ENCODE results near the gene CIP2A. TPM values are rescaled to one million over a fixed set of nuclear protein-coding genes. Genes with fewer than 3 reads are reported as not detected.
"Not testable (repeated sequence)": the region's sequence is repeated elsewhere in the genome, so short reads cannot be mapped to it uniquely, and the experiment has no call there.

Gene CIP2A
- total RNA-seq = 28.2 TPM
- 2.6 TPM for polyA plus RNA-seq

DNA sequence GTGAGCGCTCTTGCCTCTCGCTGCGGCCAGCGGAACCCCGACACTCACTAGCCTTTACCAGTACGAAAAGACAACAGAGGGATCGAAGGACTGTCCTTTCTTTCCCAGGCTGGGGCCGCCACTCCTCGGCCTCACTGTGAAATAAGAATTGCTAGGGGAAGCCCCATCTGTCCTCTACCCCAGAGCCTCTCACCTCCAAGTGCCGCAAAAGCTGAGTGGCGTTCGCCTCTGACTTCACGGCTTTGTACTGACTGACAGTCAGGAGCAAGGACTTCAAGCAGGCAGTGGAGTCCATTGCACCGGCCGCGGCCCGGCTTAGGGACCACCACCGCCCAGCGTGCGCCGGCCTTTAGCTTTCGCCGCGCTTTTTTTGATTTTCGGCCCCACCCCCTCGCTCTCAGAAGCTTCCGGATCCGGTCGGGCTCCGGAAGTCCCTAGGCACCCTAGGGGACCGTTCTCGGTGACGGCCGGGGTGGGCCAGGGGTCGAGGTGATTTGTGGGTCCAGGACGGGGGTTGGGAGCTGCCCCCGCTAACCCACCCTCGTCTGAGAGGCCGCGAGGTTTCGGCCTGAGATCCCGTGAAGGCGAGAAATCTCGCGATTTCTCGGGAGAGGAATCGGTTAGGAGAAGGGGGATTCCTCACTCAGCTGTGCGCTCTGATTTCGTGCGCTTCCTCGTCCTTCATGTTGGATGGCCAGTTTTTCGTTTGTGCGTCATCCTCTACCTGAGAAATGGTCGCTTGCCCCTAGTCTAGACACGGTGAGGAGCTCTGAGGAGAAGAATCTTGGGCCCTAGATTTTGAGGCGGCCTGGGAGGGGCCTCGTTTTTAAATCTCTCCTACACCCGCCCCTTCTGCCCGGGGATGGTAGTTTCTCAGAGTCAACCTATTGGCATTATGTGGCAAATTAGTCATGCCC is at the start of gene CIP2A, which contains the start of gene DZIP3:
TSS of gene CIP2A (minus strand) at position 358 of the 917 bp plus-strand sequence. CDS start at position 295, 63 bp downstream.
TSS of gene DZIP3 (plus strand) at position 642 of the 917 bp plus-strand sequence. CDS start 15,685 bp downstream, outside the sequence.
- peak within 1 kb of the TSS; percentile 86 for H3K27ac ChIP-seq (ENCODE audit: low read depth)
- H3K4me1 ChIP-seq (ENCODE audit: insufficient read depth) = no peaks in the 10 kb centered on the region
- no peaks in the 10 kb centered on the region for H3K36me3 ChIP-seq (ENCODE audit: insufficient read depth)
- peak; percentile 88 for DNase-seq (ENCODE audit: extremely low spot score)
- under 1% methylated on average over 59 of the region's 59 CpGs for WGBS
- peak within 1 kb of the TSS; percentile 72 for H3K4me3 ChIP-seq (ENCODE audit: low read depth, low read length)

DNA sequence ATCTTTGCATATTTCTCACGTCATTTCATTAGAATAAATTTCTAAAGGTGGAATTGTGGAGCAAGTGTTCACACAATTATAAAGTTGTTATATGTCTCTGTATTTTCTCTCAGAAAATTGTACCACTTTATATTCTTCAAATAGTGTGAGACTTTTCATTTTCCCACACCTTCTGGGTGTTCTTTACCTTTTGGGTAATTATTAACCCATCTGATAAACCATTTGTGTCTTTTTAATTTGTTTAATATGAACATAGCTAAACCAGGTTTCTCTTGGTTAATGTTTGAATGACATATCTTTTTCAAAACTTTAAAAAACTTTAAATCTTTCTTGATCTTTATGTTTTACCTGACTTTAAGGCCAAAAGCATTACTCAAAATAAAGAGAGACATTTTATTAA is 40.7 kb upstream of the CIP2A start:
- H3K4me3 ChIP-seq (ENCODE audit: low read depth, low read length) = no peak overlapping the region
- H3K27ac ChIP-seq (ENCODE audit: low read depth) = no peak overlapping the region
- 96% methylated on average over 1 of the region's 1 CpG for WGBS
- no peaks in the 10 kb centered on the region for H3K4me1 ChIP-seq (ENCODE audit: insufficient read depth)
- DNase-seq (ENCODE audit: extremely low spot score) = no peak
- H3K36me3 ChIP-seq (ENCODE audit: insufficient read depth) = peaks cover 2% of the 10 kb centered on the region

DNA sequence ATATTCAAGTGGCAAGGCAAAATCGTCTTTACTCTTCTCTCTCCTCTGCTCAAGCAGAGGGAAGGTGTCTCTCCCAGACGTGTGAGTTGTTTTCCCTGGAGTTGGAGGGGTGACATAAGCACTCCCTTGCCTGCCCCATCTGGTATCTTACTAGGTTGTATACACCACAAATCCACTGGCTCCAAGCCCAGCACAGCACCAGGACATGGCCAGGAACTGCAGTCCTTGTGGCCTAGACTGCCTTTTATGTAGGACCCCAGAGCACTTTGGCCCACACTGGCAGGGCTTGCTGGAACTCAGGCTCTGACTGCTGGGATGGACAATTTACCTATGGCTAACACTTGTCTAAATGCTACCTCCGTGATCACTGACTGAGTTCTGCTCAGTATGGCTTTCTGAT is 34.3 kb upstream of the CIP2A start:
- WGBS = 47% methylated on average over 3 of the region's 3 CpGs
- peaks cover 2% of the 10 kb centered on the region for H3K36me3 ChIP-seq (ENCODE audit: insufficient read depth)
- H3K4me3 ChIP-seq (ENCODE audit: low read depth, low read length) = no peak overlapping the region
- no peaks in the 10 kb centered on the region for H3K4me1 ChIP-seq (ENCODE audit: insufficient read depth)
- H3K27ac ChIP-seq (ENCODE audit: low read depth) = no peak overlapping the region
- DNase-seq (ENCODE audit: extremely low spot score) = no peak

DNA sequence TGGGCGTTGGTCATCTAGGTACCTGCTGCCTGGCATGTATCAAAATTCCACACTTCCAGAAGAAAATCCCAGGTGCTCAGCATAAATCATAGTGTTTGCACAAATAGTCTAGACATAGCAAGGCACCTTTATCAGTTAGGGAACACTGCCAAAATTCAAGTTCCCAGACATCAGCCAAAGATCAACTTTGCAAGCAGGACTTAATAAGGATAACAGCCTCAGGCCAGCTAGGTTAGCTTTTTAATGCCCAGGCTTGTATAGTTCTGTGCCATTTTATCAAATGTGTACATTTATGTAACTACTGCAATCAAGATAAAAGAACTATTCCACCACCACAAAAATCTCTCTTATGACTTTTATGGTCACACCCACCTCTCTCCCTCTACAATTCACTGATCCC is 31.0 kb upstream of the CIP2A start:
- no peak for DNase-seq (ENCODE audit: extremely low spot score)
- peaks cover 2% of the 10 kb centered on the region for H3K36me3 ChIP-seq (ENCODE audit: insufficient read depth)
- no peak overlapping the region for H3K4me3 ChIP-seq (ENCODE audit: low read depth, low read length)
- 75% methylated on average over 1 of the region's 1 CpG for WGBS
- no peak overlapping the region for H3K27ac ChIP-seq (ENCODE audit: low read depth)
- no peaks in the 10 kb centered on the region for H3K4me1 ChIP-seq (ENCODE audit: insufficient read depth)

DNA sequence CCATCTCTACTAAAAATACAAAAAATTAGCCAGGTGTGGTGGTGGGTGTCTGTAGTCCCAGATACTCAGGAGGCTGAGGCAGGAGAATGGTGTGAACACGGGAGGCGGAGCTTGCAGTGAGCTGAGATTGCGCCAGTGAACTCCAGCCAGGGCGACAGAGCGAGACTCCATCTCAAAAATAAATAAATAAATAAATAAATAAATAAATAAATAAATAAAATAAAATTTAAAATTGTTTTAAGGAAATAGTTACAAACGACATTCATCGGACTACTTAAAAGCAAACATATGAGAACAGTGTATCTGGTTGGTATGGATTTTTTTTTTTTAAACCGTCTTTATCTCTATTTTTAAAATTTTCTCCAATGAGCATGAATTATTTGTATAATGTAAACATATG is 26.9 kb upstream of the CIP2A start:
- H3K4me3 ChIP-seq (ENCODE audit: low read depth, low read length); H3K36me3 ChIP-seq (ENCODE audit: insufficient read depth); DNase-seq (ENCODE audit: extremely low spot score); H3K27ac ChIP-seq (ENCODE audit: low read depth); H3K4me1 ChIP-seq (ENCODE audit: insufficient read depth): not testable (repeated sequence)
- 98% methylated on average over 8 of the region's 8 CpGs for WGBS

DNA sequence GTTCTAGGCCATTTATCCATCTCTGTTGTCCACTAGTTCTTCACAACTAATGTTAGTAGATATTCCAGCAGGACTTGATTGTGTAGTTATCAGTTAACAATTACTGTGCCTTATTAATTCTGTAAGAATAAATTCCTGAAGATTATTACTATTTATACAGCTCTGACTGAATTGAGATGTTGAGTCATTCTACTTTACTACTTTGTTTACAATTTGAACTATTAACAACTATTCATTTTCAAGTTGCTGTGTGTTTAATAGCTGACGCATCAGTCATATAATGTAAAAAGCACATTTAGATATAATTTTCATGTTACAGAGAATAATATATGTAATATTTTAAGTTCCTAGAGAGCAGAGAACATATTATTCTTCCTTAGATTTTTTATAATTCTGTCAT is 21.4 kb upstream of the CIP2A start:
- H3K27ac ChIP-seq (ENCODE audit: low read depth) = no peak overlapping the region
- H3K4me3 ChIP-seq (ENCODE audit: low read depth, low read length) = no peak overlapping the region
- no peaks in the 10 kb centered on the region for H3K36me3 ChIP-seq (ENCODE audit: insufficient read depth)
- WGBS = over 99% methylated on average over 1 of the region's 1 CpG
- no peak for DNase-seq (ENCODE audit: extremely low spot score)
- no peaks in the 10 kb centered on the region for H3K4me1 ChIP-seq (ENCODE audit: insufficient read depth)

DNA sequence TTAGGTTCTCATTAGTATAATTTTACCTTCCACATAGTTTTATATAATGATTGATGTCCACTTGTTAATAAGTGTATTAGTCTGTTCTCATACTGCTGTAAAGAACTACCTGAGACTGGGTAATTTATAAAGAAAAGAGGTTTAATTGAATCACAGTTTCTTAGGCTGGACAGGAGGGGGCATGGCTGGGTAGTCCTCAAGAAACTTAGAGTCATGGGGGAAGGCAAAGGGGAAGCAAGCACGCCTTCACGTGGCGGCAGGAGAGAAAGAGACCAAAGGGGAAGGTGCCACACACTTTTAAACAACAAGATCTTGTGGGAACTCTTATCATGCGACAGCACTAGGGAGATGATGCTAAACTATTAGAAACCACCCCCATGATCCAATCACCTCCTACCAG is 19.5 kb upstream of the CIP2A start:
- Histone ChIP-seq H3K36me3 (ENCODE audit: insufficient read depth) (no peaks in the 10 kb centered on the region), H3K4me1 (ENCODE audit: insufficient read depth) (no peaks in the 10 kb centered on the region), H3K27ac (ENCODE audit: low read depth) (no peak overlapping the region), H3K4me3 (ENCODE audit: low read depth, low read length) (no peak overlapping the region)
- DNase-seq (ENCODE audit: extremely low spot score) = no peak
- 86% methylated on average over 4 of the region's 4 CpGs for WGBS

DNA sequence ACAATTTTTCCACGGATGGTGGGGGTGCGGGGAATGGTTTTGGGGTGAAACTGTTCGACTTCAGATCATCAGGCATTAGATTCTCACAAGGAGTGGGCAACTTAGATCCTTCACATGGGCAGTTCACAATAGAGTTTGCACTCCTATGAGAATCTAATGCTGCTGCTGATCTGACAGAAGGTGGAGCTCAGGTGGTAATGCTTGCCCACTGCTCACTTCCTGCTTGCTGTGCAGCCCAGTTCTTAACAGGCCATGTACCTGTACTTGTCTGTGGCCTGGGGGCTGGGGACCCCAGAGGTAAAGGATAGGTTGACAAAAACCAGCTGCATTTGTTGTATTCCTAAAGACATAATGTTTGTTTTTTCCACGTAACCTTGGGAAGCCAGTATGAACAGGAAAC is 16.3 kb upstream of the CIP2A start:
- H3K27ac ChIP-seq (ENCODE audit: low read depth) = no peak overlapping the region
- no peak overlapping the region for H3K4me3 ChIP-seq (ENCODE audit: low read depth, low read length)
- no peaks in the 10 kb centered on the region for H3K4me1 ChIP-seq (ENCODE audit: insufficient read depth)
- H3K36me3 ChIP-seq (ENCODE audit: insufficient read depth) = no peaks in the 10 kb centered on the region
- WGBS = 86% methylated on average over 4 of the region's 4 CpGs
- DNase-seq (ENCODE audit: extremely low spot score) = no peak

DNA sequence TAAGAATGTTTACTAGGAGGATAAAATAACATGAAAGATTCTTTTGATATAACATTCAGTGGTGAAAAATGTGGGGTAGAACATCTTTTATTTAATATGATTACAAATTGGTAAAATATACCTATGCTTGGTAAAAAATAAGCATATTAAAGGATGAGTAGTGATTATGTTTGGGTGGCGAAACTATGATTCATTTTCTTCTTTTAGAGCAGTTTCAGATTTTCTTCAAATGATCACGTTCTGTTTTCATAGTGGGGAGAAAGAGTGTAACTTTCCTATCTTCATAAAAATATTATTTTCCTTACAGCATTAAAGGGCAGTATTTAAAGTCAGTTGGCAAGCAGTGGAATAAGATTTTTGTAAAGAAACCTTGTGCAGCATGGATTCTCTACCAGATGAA is 15.8 kb upstream of the CIP2A start:
- no peaks in the 10 kb centered on the region for H3K36me3 ChIP-seq (ENCODE audit: insufficient read depth)
- H3K27ac ChIP-seq (ENCODE audit: low read depth) = no peak overlapping the region
- H3K4me1 ChIP-seq (ENCODE audit: insufficient read depth) = no peaks in the 10 kb centered on the region
- no peak overlapping the region for H3K4me3 ChIP-seq (ENCODE audit: low read depth, low read length)
- no peak for DNase-seq (ENCODE audit: extremely low spot score)
- 97% methylated on average over 2 of the region's 2 CpGs for WGBS

DNA sequence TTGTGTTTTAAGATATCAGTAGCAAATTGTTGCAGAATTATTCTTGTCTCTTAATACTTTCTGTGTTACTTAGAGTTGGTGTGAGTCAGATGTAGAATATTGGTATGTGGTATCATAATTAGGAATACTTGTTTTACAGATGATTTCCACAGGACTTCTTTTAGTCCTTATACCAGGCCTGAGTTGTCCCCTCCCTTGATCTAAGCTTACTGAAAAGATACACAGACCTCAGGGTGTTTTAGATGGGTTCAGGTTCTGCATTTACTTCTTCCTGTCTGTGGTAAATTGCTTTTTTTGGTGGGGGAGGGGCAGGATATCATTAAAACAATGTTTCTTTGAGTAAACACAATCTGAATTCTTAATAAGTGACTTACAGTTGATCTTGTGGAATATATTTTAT is 14.5 kb upstream of the CIP2A start:
- Histone ChIP-seq H3K4me1 (ENCODE audit: insufficient read depth) (no peaks in the 10 kb centered on the region), H3K4me3 (ENCODE audit: low read depth, low read length) (no peak overlapping the region), H3K36me3 (ENCODE audit: insufficient read depth) (no peaks in the 10 kb centered on the region), H3K27ac (ENCODE audit: low read depth) (no peak overlapping the region)
- no peak for DNase-seq (ENCODE audit: extremely low spot score)

DNA sequence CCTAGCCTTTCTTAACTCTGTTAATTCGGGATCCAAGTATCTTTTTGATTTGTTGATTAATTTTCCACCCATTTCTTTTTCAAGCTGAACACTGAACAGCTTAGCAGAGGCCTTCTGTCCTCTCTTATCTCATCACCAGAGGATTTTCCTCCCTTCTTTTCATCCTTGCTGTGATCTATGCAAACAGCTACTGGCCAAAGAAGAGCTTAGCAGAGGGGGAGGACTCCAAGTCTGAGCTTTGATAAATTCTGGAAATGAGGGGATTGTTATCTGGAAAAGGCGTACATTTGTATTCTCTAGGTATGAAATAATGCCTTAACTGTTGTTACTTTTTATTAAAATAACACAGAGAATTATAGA is 13.7 kb upstream of the CIP2A start:
- Histone ChIP-seq H3K4me1 (ENCODE audit: insufficient read depth) (no peaks in the 10 kb centered on the region), H3K36me3 (ENCODE audit: insufficient read depth) (no peaks in the 10 kb centered on the region), H3K4me3 (ENCODE audit: low read depth, low read length) (no peak overlapping the region), H3K27ac (ENCODE audit: low read depth) (no peak overlapping the region)
- 59% methylated on average over 2 of the region's 2 CpGs for whole genome bisulfite sequencing
- no peak for DNase-seq (ENCODE audit: extremely low spot score)

DNA sequence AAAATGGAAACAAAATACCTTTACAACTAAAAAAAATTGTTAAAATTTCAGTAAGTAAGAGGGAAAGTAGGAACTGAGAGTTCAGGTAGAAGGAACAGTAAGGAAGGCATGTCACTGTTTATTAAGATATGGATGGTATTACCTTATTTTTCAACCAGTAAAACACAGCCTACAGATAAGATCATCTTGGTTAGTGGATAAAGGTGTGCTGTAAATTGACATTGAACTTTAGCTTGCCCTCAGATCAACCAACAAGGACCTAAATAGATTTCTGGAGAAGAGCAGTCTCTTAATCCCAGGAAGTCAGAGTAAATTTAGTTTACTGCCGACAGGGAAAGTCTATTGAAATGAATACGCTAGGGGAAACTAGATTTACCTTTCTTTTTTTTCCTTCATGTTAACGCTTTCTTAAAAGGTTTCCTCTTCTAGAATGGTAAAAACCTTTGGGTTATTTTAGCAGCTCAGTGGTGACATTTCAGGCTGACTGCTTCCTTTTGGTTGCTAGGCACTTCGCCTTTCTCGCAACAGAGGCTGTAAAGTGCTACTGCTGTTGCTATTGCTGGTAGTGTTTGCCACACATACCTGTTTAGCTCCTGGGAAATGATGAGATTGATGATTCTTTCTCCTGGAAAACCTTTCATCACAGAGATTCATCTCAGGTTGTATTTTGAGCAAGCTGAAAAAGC is 13.2 kb upstream of the CIP2A start:
- 58% methylated on average over 5 of the region's 5 CpGs for WGBS
- no peak for DNase-seq (ENCODE audit: extremely low spot score)
- Histone ChIP-seq H3K27ac (ENCODE audit: low read depth) (no peak overlapping the region), H3K36me3 (ENCODE audit: insufficient read depth) (no peaks in the 10 kb centered on the region), H3K4me3 (ENCODE audit: low read depth, low read length) (no peak overlapping the region), H3K4me1 (ENCODE audit: insufficient read depth) (no peaks in the 10 kb centered on the region)

DNA sequence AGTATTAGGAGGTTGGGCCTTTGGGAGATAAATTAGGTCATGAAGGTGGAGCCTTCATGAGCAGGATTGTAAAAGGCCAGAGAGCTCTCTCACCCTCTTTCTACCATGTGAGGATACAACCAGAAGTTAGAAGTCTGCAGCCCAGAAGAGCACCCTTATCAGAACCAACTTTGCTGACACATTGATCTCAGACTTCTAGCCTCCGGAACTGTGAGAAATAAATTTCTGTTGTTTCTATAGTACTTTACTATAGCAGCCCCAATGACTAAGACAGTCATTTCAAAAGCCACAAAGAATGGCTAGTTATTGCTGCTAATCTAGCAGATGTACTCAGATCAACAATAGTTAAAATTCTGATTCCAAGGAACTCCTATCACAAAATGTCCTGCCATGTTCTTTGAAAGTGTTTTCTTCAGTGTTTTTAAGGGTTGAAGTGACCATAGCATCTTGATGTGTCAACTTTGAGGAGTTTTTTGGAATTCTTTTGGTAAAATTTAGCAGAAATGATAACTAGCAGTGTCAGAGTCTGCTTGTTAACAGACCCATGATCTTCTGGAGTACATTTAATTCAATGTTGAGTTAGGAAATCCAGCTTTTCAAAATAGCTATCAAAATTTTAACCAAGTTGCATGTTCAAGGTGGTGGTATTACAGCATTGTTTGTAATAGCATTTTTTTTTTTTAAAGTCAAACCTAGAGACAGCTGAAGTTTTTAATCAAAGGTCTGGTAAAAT is 10.6 kb upstream of the CIP2A start:
- WGBS = 94% methylated on average over 1 of the region's 1 CpG
- DNase-seq (ENCODE audit: extremely low spot score) = no peak
- H3K27ac ChIP-seq (ENCODE audit: low read depth) = no peak overlapping the region

More for the DNA sequence above, 10.6 kb upstream of the CIP2A start:
- Histone ChIP-seq H3K36me3 (ENCODE audit: insufficient read depth) (no peaks in the 10 kb centered on the region), H3K4me1 (ENCODE audit: insufficient read depth) (no peaks in the 10 kb centered on the region), H3K4me3 (ENCODE audit: low read depth, low read length) (no peak overlapping the region)
